Heart left ventricle (tissue), 16 donors: ENCODE results near the gene NTRK2. TPM values are rescaled to one million over a fixed set of nuclear protein-coding genes. Genes with fewer than 3 reads are reported as not detected.

Experiments used
- ATAC-seq, 4 donors: fragments of 200-7000 bp; cut with Tn5 transposase; one replicate each; pipeline ENCODE4 v1.9.1; 2020 to 2022; ENCODE audit warnings: moderate library complexity in 4 of 4, mild to moderate bottlenecking in 3 of 4, moderate number of reproducible peaks in 1 of 4
- DNase-seq, 5 donors: peaks; one replicate each; pipeline ENCODE4 v3.0.0-alpha.2; 2020
- H3K27ac ChIP-seq, 12 donors: fragments of 200-600 bp; sonication (generic) in 4 of 12; one replicate each; pipeline versions ENCODE4 v1.5.0 to v1.8.0; 2016 to 2022; ENCODE audit warnings: mild to moderate bottlenecking in 2 of 12
- H3K27me3 ChIP-seq, 9 donors: fragments of 200-600 bp; sonication (generic) in 2 of 9; one replicate each; pipeline versions ENCODE4 v1.5.1 to v1.8.0; 2016 to 2022; ENCODE audit warnings: mild to moderate bottlenecking in 3 of 9
- H3K36me3 ChIP-seq, 9 donors: fragments of 200-600 bp; sonication (generic) in 2 of 9; one replicate each; pipeline versions ENCODE4 v1.5.0 to v1.8.0; 2018 to 2022; ENCODE audit warnings: mild to moderate bottlenecking in 2 of 9
- H3K4me1 ChIP-seq, 12 donors: fragments of 200-600 bp; sonication (generic) in 4 of 12; one replicate each; pipeline versions ENCODE4 v1.5.0 to v1.8.0; 2016 to 2022; ENCODE audit warnings: mild to moderate bottlenecking in 3 of 12
- H3K4me3 ChIP-seq, 12 donors: fragments of 200-600 bp; sonication (generic) in 4 of 12; one replicate each; pipeline versions ENCODE4 v1.5.0 to v1.8.0; 2017 to 2022; ENCODE audit warnings: mild to moderate bottlenecking in 9 of 12, moderate library complexity in 4 of 12
- H3K9me3 ChIP-seq, 12 donors: fragments of 200-600 bp; sonication (generic) in 4 of 12; one replicate each; pipeline versions ENCODE4 v1.5.0 to v1.8.0; 2016 to 2022; ENCODE audit warnings: mild to moderate bottlenecking in 1 of 12
- CTCF ChIP-seq, 12 donors: fragments of 200-600 bp; sonication (generic) in 4 of 12; IDR thresholded peaks; one replicate each; pipeline versions ENCODE4 v1.5.0 to v1.8.0; 2018 to 2022; ENCODE audit warnings: antibody characterized with exemption in 12 of 12, mild to moderate bottlenecking in 5 of 12
- POLR2A ChIP-seq, 2 donors: fragments of 450-650 bp; IDR thresholded peaks; one replicate each; pipeline ENCODE4 v1.6.1; 2017; ENCODE audit warnings: antibody characterized with exemption in 2 of 2, mild to moderate bottlenecking in 2 of 2, moderate library complexity in 2 of 2
- WGBS, 4 donors: extraction: QIAGEN DNeasy Blood & Tissue Kit in 2 of 4; methylation state at CpG; one replicate each; pipeline versions ENCODE4 v1.1.5 to v1.1.7; 2013 to 2018; 5-methylcytosine and 5-hydroxymethylcytosine counted together
- intact Hi-C, 10 donors: fragments of 100-400 bp; cut with DNase I; formaldehyde crosslinking; loops; one replicate each; pipeline versions ENCODE4 v1.11.1 to v1.14.2; 2022
- polyA plus RNA-seq, 2 donors: library from polyadenylated mRNA; stranded (reverse); fragments of 200-250 nt; gene quantifications; one replicate each; pipeline ENCODE4 v1.2.3, GENCODE V29; 2013
- total RNA-seq, 9 donors: library from RNA; depleted of rRNA in 2 of 9; stranded (reverse); fragments of >200 nt in 2 of 9; fragmentation: NEBNext Ultra II Directional in 3 of 9; extraction: Animal tissue kit (Norgen Biotek cat#: 25700) in 3 of 9; gene quantifications; one replicate each; pipeline versions ENCODE4 v1.1.0 to v1.2.4, GENCODE V29; 2016 to 2023
- donor health status: ischemic (EF 13 %, LVEDD 7.1; RV severe dilation, severe dysfunction).
- donor health status: healthy with polysubstance abuse.
- donor health status: DM: no; HTN: yes; CAD: no.
- donor health status: DM: no; HTN: no; CAD: no.
- donor health status: ischemic (EF 25% LVEDD 6.9; RV normal size, moderate dysfunction).
- donor health status: ischemic (EF 25% LVEDD 5.7; RV mildly dilated, moderate dysfunction).
- donor health status: healthy.
- donor health status: DM: yes; HTN: yes; CAD: no.
- donor health status: ischemic (EF 35%, LVEDD 5.7; RV mildly dilated, moderate dysfunction).
- donor health status: nonischemic (EF 11% LVEDD 7.7; RV severe dilation, severe dysfunction).
- donor health status: DM: yes; HTN: yes; CAD: no.
- donor health status: PGD.
- donor health status: ischemic (EF 29% LVEDD 5.4; RV normal size, mild dysfunction).
- donor health status: nonischemic (EF 23%, LVEDD 6.1; RV moderate dilation, normal function).

The NTRK2 gene
- total and polyA plus RNA-seq, 11 donors, result 0.86 to 16.0 (median 2.4) TPM

GRCh38 chr9:84677080-84677479, 7.6 kb downstream of the NTRK2 start:
- no peaks in the 10 kb centered on the region for H3K4me1 ChIP-seq
- H3K4me3 ChIP-seq, result no peak overlapping the region
- DNase-seq, result no peak
- H3K9me3 ChIP-seq, result no peaks in the 10 kb centered on the region
- ATAC-seq, result no peak
- intact Hi-C loops, result no loop called here
- H3K36me3 ChIP-seq, result no peaks in the 10 kb centered on the region
- no peak overlapping the region for H3K27ac ChIP-seq
- TF ChIP-seq CTCF (IDR thresholded peaks at IDR 0.05) (no peak), POLR2A (IDR thresholded peaks at IDR 0.05) (no peak)
- peaks cover 0 to 2% (median 0%) of the 10 kb centered on the region in 9 donors for H3K27me3 ChIP-seq
- 81 to 84% (median 82%) methylated on average over 5 of the region's 5 CpGs for WGBS, 4 donors

GRCh38 chr9:84679571-84679970, 10.0 kb downstream of the NTRK2 start:
- Histone ChIP-seq H3K9me3 (no peaks in the 10 kb centered on the region), H3K27me3 (no peaks in the 10 kb centered on the region), H3K4me1 (no peaks in the 10 kb centered on the region), H3K36me3 (no peaks in the 10 kb centered on the region), H3K27ac (no peak overlapping the region), H3K4me3 (no peak overlapping the region)
- DNase-seq, result no peak
- ATAC-seq, result no peak
- 75 to 86% (median 82%) methylated on average over 1 of the region's 1 CpG for WGBS, 4 donors
- no peak for TF ChIP-seq POLR2A (IDR thresholded peaks at IDR 0.05)
- no peak for TF ChIP-seq CTCF (IDR thresholded peaks at IDR 0.05)
- intact Hi-C loops, result no loop called here

GRCh38 chr9:84681516-84682285, 12.2 kb downstream of the NTRK2 start:
- WGBS, 4 donors, result 91 to 95% (median 93%) methylated on average over 6 of the region's 6 CpGs
- Histone ChIP-seq H3K27ac (no peak overlapping the region), H3K27me3 (no peaks in the 10 kb centered on the region), H3K4me3 (no peak overlapping the region), H3K4me1 (no peaks in the 10 kb centered on the region), H3K36me3 (no peaks in the 10 kb centered on the region), H3K9me3 (peaks cover 0 to 3% (median 0%) of the 10 kb centered on the region in 12 donors)
- ATAC-seq (no peak), DNase-seq (no peak)
- intact Hi-C loops, result no loop called here
- no peak for TF ChIP-seq POLR2A (IDR thresholded peaks at IDR 0.05)
- no peak for TF ChIP-seq CTCF (IDR thresholded peaks at IDR 0.05)

GRCh38 chr9:84686068-84686467, 16.5 kb downstream of the NTRK2 start:
- no peaks in the 10 kb centered on the region for H3K27me3 ChIP-seq
- H3K4me1 ChIP-seq, result peaks cover 0 to 3% (median 0%) of the 10 kb centered on the region in 12 donors
- H3K27ac ChIP-seq, result no peak overlapping the region
- no peak for ATAC-seq
- no peaks in the 10 kb centered on the region for H3K36me3 ChIP-seq
- WGBS, 4 donors, result 69 to 86% (median 80%) methylated on average over 1 of the region's 1 CpG
- peaks cover 0 to 3% (median 0%) of the 10 kb centered on the region in 12 donors for H3K9me3 ChIP-seq
- TF ChIP-seq CTCF (IDR thresholded peaks at IDR 0.05), result no peak
- TF ChIP-seq POLR2A (IDR thresholded peaks at IDR 0.05), result no peak
- no peak for DNase-seq
- intact Hi-C loops, result no loop called here
- no peak overlapping the region for H3K4me3 ChIP-seq
